PC-3 (cell line): Measurements from ENCODE around the gene NCF4. TPM values are rescaled to one million over a fixed set of nuclear protein-coding genes. Genes with fewer than 3 reads are reported as not detected.

ENCODE experiments used
- ATAC-seq: fragments of 200-7000 bp; cut with Tn5 transposase; 2 replicates; pipeline ENCODE4 v1.9.1; 2020; ENCODE audit warnings: mild to moderate bottlenecking, moderate library complexity
- BruUV-seq: library from RNA; stranded (reverse); fragments of 400-500 nt; replicated peaks from 2 replicates; lab custom pipeline; 2021; lab: Mats Ljungman, UMichigan
- CTCF ChIA-PET: fragments of 300-600 bp; sonication (Branson Sonifier 250); formaldehyde crosslinking; loops from one replicate; lab custom pipeline; 2022; ENCODE audit warnings: antibody characterized with exemption; lab: Charles Lee
- POLR2A ChIA-PET: fragments of 300-600 bp; sonication (Branson Sonifier 250); formaldehyde crosslinking; loops from one replicate; lab custom pipeline; 2022; ENCODE audit warnings: antibody characterized with exemption; ENCODE audit not compliant: unreplicated experiment; lab: Charles Lee
- DNase-seq: peaks from one replicate; pipeline ENCODE4 v3.0.0-alpha.2; 2015
- H2AFZ ChIP-seq: fragments of 300-600 bp; sonication (generic); 2 replicates; pipeline ENCODE4 v1.6.0; 2016; ENCODE audit warnings: antibody characterized with exemption, low read length
- H3F3A ChIP-seq: fragments of 300-600 bp; sonication (generic); one replicate; pipeline ENCODE4 v1.6.0; 2017; ENCODE audit warnings: antibody characterized with exemption, low read length, control low read depth, mild to moderate bottlenecking; ENCODE audit not compliant: unreplicated experiment
- H3K27ac ChIP-seq: fragments of 300-600 bp; sonication (generic); 2 replicates; pipeline ENCODE4 v1.5.1; 2016; ENCODE audit warnings: mild to moderate bottlenecking, low read length
- H3K27me3 ChIP-seq: fragments of 300-600 bp; sonication (generic); 2 replicates; pipeline ENCODE4 v1.6.1; 2016; ENCODE audit warnings: low read length, mixed read lengths
- H3K36me3 ChIP-seq: fragments of 300-600 bp; sonication (generic); 2 replicates; pipeline ENCODE4 v1.6.1; 2016; ENCODE audit warnings: low read depth, mixed run types, low read length, mixed read lengths
- H3K4me1 ChIP-seq: fragments of 300-600 bp; sonication (generic); 2 replicates; pipeline ENCODE4 v1.5.1; 2016; ENCODE audit warnings: low read length; ENCODE audit not compliant: insufficient read depth
- H3K4me2 ChIP-seq: fragments of 300-600 bp; sonication (generic); 2 replicates; pipeline ENCODE4 v1.6.0; 2016; ENCODE audit warnings: low read length
- H3K4me3 ChIP-seq: fragments of 300-600 bp; sonication (generic); 2 replicates; pipeline ENCODE4 v1.5.1; 2016; ENCODE audit warnings: mild to moderate bottlenecking, low read length, mixed read lengths
- H3K79me2 ChIP-seq: fragments of 300-600 bp; sonication (generic); 2 replicates; pipeline ENCODE4 v1.6.1; 2017; ENCODE audit warnings: low read length, mixed read lengths
- H3K9ac ChIP-seq: fragments of 300-600 bp; sonication (generic); 2 replicates; pipeline ENCODE4 v1.6.0; 2016; ENCODE audit warnings: mild to moderate bottlenecking, low read length
- H3K9me2 ChIP-seq: fragments of 300-600 bp; sonication (generic); replicated peaks from 2 replicates; pipeline ENCODE4 v1.6.1; 2016; ENCODE audit warnings: mixed run types, low read length, mixed read lengths
- H3K9me3 ChIP-seq: fragments of 300-600 bp; sonication (generic); 2 replicates; pipeline ENCODE4 v1.6.1; 2016; ENCODE audit warnings: low read length, mixed read lengths
- H4K20me1 ChIP-seq: fragments of 300-600 bp; sonication (generic); 2 replicates; pipeline ENCODE4 v1.6.1; 2016; ENCODE audit warnings: low read length, mixed read lengths
- CTCF ChIP-seq: fragments of 300-600 bp; sonication (generic); conservative IDR thresholded peaks from 2 replicates; pipeline ENCODE4 v1.5.1; 2017; ENCODE audit warnings: antibody characterized with exemption, low read depth, mild to moderate bottlenecking, low read length
- EZH2 ChIP-seq: fragments of 300-600 bp; sonication (generic); IDR thresholded peaks from one replicate; pipeline ENCODE4 v1.6.1; 2017; ENCODE audit warnings: antibody characterized with exemption, mild to moderate bottlenecking, low read length; ENCODE audit not compliant: unreplicated experiment
- EZH2phosphoT487 ChIP-seq: fragments of 300-600 bp; sonication (generic); IDR thresholded peaks from 2 replicates; pipeline ENCODE4 v1.6.1; 2018; ENCODE audit warnings: mild to moderate bottlenecking, antibody characterized with exemption, low read length, borderline replicate concordance
- intact Hi-C: fragments of 100-400 bp; cut with micrococcal nuclease; formaldehyde crosslinking; loops from 2 replicates; pipeline ENCODE4 v1.9.0; 2023
- total RNA-seq: library from RNA; depleted of rRNA; stranded (reverse); fragments of >200 nt; gene quantifications from 2 replicates; pipeline ENCODE4 v1.2.3, GENCODE V29; 2014

NCF4 gene
- total RNA-seq, 1 experiment from 2014 or later, result 0.47 TPM

GRCh38 chr22:36922711-36923110 lies 61.9 kb downstream of the NCF4 start:
- ATAC-seq, result no peak

GRCh38 chr22:36923131-36923788 lies 62.5 kb downstream of the NCF4 start:
- H3K4me2 ChIP-seq, result no peak overlapping the region
- H2AFZ ChIP-seq, result no peak overlapping the region
- DNase-seq (no peak), ATAC-seq (no peak)
- peaks cover 5% of the 10 kb centered on the region; the same call in 1 of the 2 replicates for H3K27me3 ChIP-seq
- H3K79me2 ChIP-seq, result no peaks in the 10 kb centered on the region
- no peak overlapping the region for H3K9ac ChIP-seq
- no peaks in the 10 kb centered on the region for H4K20me1 ChIP-seq
- no peak overlapping the region for H3K4me3 ChIP-seq
- TF ChIP-seq EZH2phosphoT487 (no peak), CTCF (no peak), EZH2 (no peak)
- H3K9me2 ChIP-seq, result no peaks in the 10 kb centered on the region
- intact Hi-C loops, result no loop called here
- no TSS peak for BruUV-seq
- ChIA-PET POLR2A (no interaction called here), CTCF (no interaction called here)
- H3K36me3 ChIP-seq, result no peaks in the 10 kb centered on the region
- H3K4me1 ChIP-seq, result no peaks in the 10 kb centered on the region
- no peak overlapping the region for H3K27ac ChIP-seq
- H3F3A ChIP-seq, result no peaks in the 10 kb centered on the region
- H3K9me3 ChIP-seq, result no peaks in the 10 kb centered on the region

More at GRCh38 chr22:36922711-36923110, 61.9 kb downstream of the NCF4 start:
- Histone ChIP-seq H3F3A (no peaks in the 10 kb centered on the region), H3K4me2 (no peak overlapping the region), H3K4me3 (no peak overlapping the region), H3K4me1 (no peaks in the 10 kb centered on the region), H3K79me2 (no peaks in the 10 kb centered on the region), H4K20me1 (no peaks in the 10 kb centered on the region), H3K36me3 (no peaks in the 10 kb centered on the region), H3K27me3 (peaks cover 5% of the 10 kb centered on the region; the same call in 1 of the 2 replicates), H2AFZ (no peak overlapping the region), H3K9me3 (no peaks in the 10 kb centered on the region), H3K9ac (no peak overlapping the region), H3K27ac (no peak overlapping the region), H3K9me2 (no peaks in the 10 kb centered on the region)
- BruUV-seq, result no TSS peak
- TF ChIP-seq CTCF, result no peak
- POLR2A ChIA-PET, result no interaction called here
- no peak for DNase-seq
- CTCF ChIA-PET, result no interaction called here
- intact Hi-C loops, result no loop called here

- ChIA-PET CTCF (no interaction called here), POLR2A (no interaction called here)
- no peak overlapping the region for H3K4me2 ChIP-seq
- no peaks in the 10 kb centered on the region for H3K4me1 ChIP-seq
- no peak overlapping the region for H2AFZ ChIP-seq
- DNase-seq (no peak), ATAC-seq (no peak)
- intact Hi-C loops, result no loop called here
- H3K79me2 ChIP-seq, result no peaks in the 10 kb centered on the region
- no TSS peak for BruUV-seq
- TF ChIP-seq EZH2phosphoT487, result no peak
- TF ChIP-seq EZH2, result no peak
- no peak for TF ChIP-seq CTCF
- no peak overlapping the region for H3K27ac ChIP-seq
- no peaks in the 10 kb centered on the region for H4K20me1 ChIP-seq
- no peaks in the 10 kb centered on the region for H3K9me3 ChIP-seq
- no peak overlapping the region for H3K4me3 ChIP-seq
- no peaks in the 10 kb centered on the region for H3K36me3 ChIP-seq
- 0 out of 2 replicates have a peak, but pooled peaks cover 4% of the 10 kb centered on the region for H3K27me3 ChIP-seq
- H3K9ac ChIP-seq, result no peak overlapping the region
- H3K9me2 ChIP-seq, result no peaks in the 10 kb centered on the region
- H3F3A ChIP-seq, result no peaks in the 10 kb centered on the region
Observed at GRCh38 chr22:36924151-36924698, 63.4 kb downstream of the NCF4 start.
